ENCODE data around the gene EEF1AKMT3.

DNA sequence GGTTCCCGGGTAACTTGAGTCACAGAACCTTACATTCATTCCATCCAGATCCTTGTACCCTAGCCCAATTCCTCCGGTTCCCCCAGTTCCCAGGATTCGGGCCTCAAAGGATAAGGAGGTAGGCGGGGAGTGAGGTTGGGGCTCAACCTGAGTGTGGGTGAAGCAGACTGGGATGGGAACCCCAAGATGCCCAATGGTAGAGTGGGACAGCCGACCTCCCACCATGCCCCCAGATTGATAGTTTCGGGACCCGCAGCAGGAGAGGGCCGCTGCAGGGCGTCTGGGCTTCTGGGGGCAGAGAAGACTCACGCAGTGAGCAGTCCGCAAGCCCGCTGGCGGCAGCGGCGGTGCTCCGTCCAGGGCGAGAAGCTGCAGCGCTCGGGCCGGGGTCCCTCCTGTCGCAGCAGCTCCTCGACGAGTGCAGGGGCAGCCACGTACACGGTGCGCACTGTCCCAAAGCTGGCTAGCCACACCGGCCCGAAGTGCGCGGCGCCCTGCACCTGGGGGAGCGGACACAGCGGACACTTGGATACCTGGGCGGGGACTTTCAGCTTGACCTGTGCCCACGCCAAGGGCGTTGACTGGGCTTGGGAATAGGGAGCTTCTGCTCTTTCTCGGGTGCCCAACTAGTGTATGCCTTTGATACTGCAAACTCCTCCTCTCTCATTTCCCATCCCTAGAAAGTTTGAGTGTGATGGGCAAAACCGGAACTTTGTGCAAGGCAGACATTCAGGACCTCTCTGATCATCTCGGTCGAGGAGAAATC lies 6.5 kb upstream of the EEF1AKMT3 start:
- TF ChIP-seq, protein P1, sequence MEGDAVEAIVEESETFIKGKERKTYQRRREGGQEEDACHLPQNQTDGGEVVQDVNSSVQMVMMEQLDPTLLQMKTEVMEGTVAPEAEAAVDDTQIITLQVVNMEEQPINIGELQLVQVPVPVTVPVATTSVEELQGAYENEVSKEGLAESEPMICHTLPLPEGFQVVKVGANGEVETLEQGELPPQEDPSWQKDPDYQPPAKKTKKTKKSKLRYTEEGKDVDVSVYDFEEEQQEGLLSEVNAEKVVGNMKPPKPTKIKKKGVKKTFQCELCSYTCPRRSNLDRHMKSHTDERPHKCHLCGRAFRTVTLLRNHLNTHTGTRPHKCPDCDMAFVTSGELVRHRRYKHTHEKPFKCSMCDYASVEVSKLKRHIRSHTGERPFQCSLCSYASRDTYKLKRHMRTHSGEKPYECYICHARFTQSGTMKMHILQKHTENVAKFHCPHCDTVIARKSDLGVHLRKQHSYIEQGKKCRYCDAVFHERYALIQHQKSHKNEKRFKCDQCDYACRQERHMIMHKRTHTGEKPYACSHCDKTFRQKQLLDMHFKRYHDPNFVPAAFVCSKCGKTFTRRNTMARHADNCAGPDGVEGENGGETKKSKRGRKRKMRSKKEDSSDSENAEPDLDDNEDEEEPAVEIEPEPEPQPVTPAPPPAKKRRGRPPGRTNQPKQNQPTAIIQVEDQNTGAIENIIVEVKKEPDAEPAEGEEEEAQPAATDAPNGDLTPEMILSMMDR (IDR thresholded peaks at IDR 0.05), result no peak
- no peak for TF ChIP-seq TP53 (CRISPR knock-in tag; IDR thresholded peaks at IDR 0.05)
- TF ChIP-seq NR3C1 (IDR thresholded peaks at IDR 0.05), result no peak
- TF ChIP-seq ESRRA (IDR thresholded peaks at IDR 0.05; ENCODE audit: borderline replicate concordance, low read length), result no peak
- no peak for TF ChIP-seq POLR2A (IDR thresholded peaks at IDR 0.05; ENCODE audit: low read length)
- no peak for TF ChIP-seq HEYL (CRISPR knock-in tag; IDR thresholded peaks at IDR 0.05)
- no peak for TF ChIP-seq RFX5 (IDR thresholded peaks at IDR 0.05)
- no peak for TF ChIP-seq JUNB (IDR thresholded peaks at IDR 0.05)
